ENCODE data around the gene PTPN4.
A peak's percentile ranks its signal among the peaks of the same experiment; 100 is the strongest.

PTPN4 gene

DNA sequence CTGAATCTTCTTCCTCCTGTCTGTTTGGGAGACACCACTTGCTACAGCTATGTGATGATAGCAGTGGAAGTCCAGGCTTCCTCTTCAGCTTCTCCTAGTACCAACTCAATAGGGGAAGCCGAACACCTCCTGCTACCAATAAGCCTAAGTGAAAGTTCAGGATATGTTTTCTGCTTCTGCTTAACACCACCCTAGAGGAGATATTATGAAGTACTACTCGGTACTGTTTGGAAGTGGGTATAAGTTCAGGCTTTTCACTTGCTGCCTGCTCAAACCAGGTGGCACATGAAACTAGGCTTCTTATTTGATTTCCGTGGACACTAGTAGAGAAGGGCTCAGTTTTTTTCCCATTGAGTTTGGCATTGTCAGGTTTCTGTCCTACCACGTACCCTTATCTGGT lies 99.8 kb downstream of the PTPN4 start:
- no peak for DNase-seq (ENCODE audit: low read depth)

DNA sequence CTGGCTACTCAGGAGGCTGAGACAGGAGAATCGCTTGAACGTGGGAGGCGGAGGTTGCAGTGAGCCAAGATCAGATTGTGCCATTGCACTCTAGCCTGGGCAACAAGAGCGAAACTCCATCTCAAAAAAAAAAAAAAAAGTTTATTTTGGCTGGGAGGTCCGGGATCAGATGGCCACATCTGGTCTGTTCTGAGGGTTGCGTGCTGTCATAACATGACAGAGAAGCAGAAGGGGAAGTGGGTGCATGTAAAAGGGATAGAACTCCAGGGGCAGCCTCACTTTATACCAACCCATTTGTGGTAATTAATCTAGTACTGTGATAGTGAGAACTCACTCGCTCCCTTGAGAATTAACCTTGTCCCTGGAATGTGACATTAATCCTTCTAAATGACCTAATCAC lies 101.2 kb downstream of the PTPN4 start:
- DNase-seq (ENCODE audit: low read depth): no peak

DNA sequence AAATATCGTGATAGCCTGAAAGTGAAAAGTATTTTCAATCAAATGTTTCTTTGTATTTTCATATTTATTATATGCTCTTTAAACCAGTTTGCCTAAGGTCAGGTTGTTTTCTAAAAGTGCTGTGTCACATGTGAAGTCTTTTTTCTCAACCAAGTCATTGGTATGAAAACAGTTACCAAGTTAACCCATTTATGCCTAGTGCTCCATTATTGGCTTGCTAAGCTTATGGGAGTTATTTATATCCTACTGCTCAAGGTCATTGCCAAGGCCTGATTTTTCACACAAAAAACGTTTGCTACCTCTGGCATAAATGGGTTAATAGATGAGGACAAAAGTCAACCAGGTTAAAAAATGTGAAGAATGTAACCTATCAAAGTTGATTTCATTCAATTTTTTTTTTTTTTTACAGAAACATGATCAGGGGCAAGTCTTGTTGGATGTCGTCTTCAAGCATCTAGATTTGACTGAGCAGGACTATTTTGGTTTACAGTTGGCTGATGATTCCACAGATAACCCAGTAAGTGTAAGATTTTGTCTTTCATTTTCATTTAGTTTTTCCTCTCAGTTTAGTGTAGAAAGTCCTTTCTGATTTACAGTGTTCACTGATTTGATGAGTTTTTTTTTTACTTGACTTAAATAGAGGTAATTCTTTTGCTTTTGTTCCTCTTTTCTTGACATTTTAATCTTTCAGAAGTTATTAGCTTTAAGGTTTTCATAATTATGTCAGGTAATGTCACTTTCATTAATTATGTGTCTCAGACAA lies 102.6 kb downstream of the PTPN4 start:
- DNase-seq (ENCODE audit: low read depth): no peak

DNA sequence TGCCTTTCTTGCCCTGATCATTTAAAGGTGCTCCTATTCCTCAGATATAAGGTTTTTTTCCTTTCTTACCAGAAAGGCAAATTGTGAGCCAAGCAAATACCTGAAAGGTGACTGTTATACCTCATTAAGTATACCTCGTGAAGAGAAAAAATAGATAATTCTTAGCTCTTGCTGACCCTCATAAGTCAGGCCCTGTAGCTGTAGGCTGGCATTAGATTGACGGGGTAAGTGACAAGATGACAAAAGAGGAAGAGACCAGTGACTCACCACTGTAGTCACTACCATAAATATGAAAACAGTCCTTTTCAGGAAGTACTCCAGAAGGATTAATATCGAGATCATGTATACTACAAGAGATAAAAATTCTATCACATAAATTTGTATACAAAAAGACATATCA lies 104.6 kb downstream of the PTPN4 start:
- DNase-seq (ENCODE audit: low read depth): no peak

DNA sequence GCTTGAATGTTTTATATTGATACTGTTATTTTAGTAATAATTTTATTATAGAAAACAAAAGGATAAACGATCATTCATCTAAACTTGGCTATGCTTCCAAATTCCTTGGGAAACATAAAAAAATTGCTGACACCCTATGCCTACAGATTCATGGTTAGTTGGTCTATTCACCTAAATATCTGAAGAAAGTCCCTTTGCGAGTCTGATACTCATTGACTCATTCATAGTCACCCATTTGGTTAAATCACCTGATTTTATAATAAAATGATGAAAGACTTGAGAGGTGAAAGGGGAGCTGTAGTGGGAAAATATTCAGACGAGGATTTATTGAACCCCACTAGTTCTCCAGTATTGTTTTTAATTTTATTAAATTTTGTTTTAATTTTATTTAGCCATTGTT lies 112.0 kb downstream of the PTPN4 start:
- no peak for DNase-seq (ENCODE audit: low read depth)

DNA sequence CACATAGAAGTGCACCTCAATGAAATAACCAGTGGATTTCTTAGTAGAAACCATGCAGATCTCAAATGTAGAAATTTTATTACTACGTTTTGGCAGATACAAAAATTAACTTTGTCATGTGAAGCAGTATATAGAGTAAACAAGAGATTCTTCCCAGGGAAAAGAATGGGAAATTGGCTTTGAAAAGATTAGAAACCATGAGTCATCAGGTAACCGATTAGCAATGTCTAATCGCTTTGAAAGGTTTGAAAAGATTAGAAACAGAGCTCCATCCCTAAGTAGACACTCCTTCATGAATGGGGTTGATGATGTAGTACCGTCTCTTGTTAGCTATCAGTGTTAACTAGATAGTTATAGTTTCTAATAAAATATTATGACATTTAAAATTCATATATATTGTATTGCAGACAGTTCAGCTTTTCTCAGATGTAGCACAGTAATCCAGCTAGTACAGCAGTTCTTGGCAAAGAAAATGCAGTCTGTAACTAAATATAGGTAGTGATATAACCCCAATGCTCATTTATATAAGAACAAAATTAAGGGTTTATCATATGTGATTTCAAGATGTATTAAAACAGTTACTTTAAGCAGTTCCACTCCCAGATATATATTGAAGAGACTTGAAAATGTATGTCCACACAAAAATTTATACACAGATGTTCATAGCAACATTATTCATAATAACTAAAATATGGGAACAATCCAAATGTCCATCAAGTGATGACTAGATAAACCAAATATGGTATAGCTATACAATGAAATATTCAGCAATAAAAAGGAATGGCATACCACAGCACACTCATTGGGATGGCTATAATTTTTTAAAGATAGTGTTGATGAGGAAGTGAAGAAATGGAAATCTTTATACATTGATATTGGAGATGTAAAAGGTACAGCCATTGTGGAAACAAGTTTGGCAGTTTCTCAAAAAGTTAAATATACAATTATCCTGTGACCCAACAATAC lies 113.9 kb downstream of the PTPN4 start:
- no peak for DNase-seq (ENCODE audit: low read depth)

DNA sequence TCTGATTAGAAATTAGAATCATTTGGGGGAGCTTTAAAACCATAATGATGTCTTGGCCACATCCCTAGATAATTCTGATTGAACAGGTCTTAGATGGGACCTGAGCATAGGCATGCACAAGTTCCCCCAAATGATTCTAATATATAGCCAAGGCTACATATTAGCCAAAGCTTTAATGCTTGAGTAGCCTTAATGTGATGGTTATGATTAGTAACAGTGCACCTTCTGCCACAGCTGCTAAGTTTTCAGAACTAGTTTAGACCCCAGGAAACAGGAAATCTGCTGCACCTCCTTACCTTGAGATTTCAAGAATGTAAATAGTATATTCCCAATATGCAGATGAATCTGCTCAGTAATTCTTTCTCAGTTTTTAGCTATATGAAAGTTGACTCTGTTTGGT lies 119.8 kb downstream of the PTPN4 start:
- no peak for DNase-seq (ENCODE audit: low read depth)

DNA sequence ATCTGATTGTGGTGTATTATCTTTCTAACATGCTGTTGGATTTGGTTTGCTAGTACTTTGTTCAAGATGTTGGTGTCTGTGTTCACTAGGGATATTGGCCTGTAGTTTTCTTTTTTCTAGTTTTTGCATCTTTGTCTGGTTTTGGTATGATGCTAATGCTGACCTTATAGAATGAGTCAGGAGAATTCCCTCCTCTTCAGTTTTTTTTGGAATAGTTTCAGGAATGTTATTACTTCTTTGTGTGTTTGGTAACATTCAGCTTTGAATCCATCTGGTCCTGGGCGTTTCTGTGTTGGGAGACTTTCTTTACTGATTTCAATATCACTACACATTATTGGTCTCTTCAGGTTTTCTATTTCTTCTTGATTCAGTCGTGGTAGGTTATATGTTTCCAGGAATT lies 129.0 kb downstream of the PTPN4 start:
- peak; percentile 60 for DNase-seq (ENCODE audit: low read depth)

DNA sequence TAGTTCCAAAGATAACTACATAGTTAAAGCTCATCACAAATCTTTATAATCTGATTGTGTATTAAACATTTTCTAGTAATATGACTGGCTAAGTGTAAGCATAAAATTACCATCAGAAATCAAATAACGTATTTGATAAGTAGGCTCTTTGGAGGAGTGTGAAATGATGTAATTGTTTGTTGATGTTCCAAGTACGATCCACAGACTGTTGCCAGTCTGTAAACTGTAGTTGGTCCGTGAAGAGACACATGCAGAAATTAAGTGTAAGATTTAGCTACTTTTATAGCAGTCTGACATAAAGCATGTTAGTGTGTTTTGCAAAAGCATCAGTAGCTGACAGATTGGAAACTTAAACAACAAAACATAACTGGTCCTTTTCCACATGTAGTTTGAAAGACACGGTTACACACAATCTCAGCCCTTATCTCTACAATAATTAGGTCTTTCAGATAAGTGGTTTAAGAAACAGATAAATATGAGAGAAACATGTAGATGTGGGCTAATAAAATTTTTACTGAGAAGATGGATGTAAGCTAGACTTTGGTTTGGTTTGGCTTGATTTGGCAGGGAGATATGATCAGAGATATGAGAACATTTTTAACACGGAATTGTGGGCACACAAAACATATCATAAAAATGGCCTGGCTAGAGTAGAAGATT lies 138.1 kb downstream of the PTPN4 start:
- DNase-seq (ENCODE audit: low read depth): no peak

DNA sequence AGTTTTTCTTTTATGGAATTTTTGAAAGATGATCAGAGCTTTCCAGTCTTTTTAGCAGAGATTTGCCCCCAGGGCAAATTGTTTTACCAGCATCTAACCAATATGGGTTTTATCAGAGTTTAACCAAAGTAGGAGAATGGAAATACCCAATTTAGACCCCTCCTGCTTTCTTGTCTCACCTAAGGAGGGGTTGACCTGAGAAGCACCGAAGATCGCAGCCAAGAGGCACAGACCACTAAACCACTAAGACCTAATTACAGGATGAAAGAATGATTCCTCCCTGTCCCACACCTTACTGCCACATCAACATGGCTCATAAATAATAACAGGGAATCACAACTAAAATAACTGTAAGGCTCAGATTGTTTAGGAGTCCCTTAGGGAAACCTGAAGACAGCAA lies 141.3 kb downstream of the PTPN4 start:
- DNase-seq (ENCODE audit: low read depth): no peak

DNA sequence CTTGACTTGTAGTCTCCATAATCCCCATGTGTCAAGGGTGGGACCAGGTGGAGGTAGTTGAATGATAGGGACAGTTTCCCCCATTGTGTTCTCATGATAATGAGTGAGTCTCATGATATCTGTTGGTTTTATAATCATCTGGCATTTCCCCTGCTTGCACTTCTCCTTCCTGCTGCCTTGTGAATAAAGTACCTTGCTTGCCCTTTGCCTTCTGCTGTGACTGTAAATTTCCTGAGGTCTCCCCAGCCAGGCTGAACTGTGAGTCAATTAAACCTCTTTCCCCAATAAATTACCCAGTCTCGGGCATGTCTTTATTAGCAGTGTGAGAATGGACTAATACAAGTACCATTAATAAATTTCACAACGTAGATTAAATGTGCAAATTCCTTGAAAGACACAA lies 150.8 kb downstream of the PTPN4 start:
- no peak for DNase-seq (ENCODE audit: low read depth)

DNA sequence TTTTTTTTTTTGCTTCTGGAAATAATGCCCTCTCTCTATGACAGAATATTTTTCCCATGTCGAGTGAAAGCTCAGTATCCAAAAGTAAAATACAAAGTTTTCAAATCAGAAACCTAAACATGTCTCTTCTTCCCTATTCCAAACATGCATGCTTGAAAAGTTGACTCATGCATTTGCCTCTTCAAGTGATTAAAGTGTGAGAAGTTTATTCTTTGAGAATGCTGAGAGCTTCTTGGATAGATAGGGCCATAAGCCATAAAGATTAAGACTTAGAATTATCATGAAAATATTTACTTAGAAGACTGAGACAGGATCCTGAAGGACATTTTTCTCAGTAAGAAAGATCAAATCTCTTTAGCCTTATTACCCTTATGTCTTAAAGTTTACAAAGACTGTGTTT lies 154.5 kb downstream of the PTPN4 start:
- no peak for DNase-seq (ENCODE audit: low read depth)

DNA sequence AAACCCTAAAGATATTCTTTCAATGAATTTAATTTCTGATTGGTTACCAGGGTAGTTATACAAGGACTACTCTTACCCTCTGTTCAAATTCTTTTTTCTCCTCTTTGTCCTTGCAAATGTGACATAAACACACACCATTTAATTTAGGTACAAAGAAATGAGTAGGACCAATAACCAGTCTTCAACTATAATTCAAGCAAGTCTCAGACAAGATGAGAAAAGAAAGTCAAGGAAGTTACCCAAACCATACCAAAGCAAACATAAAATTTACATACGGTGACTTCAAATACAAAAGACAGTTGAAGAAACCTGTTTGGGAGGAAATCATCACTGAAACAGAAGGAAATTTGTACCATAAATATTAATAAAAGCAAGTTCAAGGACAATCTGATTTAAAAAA lies 162.1 kb downstream of the PTPN4 start:
- no peak for DNase-seq (ENCODE audit: low read depth)

DNA sequence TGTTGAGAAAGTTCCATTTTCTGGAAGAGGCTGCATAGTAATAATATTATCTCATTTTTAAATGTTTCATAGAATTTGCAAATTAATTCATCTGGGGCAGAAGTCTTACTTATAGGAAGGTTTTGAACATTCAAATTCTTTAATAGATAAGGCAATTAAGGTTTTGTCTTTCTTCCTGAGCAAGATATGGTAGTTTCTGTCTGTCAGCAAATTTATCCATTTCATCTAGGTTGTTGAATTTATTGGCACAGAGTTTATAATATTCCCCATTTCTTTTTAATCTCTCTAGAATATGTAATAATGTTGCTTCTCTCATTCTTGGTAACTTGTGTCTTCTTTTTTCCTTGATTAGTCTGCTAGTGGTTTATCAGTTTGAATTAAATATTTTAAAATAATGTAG lies 163.0 kb downstream of the PTPN4 start:
- no peak for DNase-seq (ENCODE audit: low read depth)

DNA sequence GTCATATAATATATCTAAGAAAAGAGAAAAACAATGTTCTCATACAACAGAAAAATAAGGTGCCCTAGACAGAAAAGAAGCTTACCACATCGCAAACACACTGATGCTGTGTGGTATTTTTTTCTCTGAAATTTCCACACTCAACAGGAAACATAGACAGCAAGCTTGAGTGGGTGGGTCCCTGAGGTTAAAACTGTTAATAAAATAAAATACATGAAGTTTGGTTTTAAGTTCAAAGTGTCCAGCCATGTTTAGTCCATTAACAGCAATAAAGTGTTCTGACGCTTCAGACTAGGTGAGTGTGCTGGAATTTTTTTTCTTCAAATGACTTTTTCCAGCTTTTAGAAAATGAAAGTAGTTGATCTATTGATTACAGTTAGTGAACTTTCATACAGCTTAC lies 169.8 kb downstream of the PTPN4 start:
- no peak for DNase-seq (ENCODE audit: low read depth)

DNA sequence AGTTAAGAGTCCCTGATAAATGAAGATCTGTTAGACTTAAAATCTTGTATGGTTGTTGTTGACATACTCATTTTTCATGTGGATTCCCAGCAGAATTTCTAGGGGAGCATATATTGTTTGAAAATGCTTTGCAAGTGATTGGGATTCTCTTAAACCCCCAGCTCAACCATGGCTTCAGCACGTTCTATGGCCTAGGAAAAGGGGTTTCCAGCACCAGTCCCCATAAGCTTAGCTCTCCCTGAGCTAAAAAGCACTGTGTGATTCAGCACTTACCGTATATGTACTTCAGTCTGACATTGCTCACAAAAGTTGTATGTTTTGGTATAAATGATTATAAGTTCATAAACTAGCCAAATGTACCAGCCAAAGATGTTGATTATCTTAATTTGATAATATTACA lies 173.1 kb downstream of the PTPN4 start:
- no peak for DNase-seq (ENCODE audit: low read depth)

DNA sequence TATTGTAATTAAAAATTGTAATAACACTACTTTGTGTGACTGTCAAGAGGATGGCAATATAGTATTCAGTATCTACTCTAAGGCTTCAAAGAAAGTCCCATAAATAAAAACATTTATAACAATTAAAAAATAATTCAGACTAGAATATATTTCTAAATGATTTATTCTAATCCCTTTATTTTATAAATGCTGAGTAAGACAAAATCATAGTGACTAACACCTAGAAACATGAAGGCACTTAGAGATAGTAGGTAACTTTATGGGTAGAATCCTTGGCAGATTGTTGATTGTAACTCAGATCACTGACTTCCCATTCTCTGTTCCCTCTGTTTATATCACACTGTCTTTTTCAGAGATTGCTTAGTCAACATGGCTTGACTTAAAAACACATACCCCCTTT lies 174.6 kb downstream of the PTPN4 start:
- DNase-seq (ENCODE audit: low read depth): no peak

DNA sequence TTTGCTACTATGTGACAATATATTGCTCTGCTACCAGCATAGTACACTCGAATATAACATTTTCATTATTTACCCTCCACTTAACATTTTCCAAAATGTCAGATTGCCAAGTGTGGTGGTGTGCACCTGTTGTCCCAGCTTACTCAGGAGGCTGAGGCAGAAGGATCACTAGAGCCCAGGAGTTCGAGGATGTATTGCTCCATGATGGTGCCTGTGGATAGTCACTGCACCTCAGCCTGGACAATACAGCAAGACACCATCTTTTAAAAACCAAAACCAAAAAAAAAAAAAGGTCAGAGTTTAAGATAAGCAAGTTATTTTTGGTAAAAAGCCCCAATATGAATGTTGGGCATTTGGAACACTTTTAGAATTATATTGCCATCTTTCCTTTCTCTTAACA lies 178.0 kb downstream of the PTPN4 start:
- DNase-seq (ENCODE audit: low read depth): no peak

DNA sequence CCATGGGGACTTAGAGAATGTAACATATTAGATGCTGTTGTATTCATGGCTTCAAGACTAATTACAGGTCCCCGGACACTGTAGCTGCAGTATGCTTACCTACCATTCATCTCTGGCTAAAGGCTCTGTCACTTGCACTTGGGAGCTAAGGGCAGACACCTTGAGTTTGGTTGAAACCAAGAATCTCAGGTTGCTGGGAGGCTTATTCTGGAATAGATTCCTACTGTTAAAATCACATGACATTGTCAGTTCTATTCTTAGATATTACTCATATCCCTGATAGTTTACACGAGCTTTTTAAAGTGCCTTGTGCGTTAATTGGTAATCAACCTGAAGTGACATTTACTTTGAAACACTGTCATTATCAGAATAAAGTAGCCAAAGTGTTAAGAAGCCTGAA lies 180.2 kb downstream of the PTPN4 start:
- DNase-seq (ENCODE audit: low read depth): no peak

DNA sequence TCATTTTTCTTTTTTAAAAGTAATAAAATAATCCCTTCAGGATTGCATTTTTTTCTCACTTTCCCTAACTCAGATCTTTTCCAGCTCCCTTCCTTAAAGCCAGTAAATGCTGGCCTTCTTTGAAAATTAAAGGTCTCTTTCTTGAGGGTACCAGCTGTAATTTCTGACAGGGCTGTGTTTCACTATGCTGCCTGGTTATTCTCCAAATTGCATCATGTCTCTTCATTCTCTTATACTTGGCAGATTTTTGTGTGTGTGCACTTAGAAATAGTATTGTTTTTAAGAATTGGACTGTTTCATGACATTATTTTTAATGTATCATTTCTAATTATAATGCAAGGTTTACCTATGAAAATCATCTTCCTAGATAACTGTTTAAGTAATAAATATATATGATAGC lies 181.1 kb downstream of the PTPN4 start:
- no peak for DNase-seq (ENCODE audit: low read depth)

DNA sequence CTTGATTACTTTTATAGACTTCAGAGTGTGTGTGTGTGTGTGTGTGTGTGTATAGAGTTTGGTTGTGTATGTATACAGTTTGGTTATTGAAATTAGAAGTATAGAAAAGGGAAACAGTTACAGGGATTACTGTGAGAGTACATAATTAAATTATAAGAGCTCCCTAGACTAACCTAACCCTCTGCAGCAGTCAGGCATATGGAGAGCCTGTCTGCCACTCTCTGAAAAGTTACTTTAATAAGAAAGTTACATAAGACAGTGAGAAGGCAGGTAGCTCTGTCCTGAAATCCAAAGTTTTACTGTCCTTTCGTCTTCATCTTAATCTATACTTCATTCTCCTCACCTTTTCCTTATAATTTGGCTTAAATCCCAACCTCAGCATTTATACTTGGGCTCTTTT lies 181.7 kb downstream of the PTPN4 start:
- DNase-seq (ENCODE audit: low read depth): no peak

DNA sequence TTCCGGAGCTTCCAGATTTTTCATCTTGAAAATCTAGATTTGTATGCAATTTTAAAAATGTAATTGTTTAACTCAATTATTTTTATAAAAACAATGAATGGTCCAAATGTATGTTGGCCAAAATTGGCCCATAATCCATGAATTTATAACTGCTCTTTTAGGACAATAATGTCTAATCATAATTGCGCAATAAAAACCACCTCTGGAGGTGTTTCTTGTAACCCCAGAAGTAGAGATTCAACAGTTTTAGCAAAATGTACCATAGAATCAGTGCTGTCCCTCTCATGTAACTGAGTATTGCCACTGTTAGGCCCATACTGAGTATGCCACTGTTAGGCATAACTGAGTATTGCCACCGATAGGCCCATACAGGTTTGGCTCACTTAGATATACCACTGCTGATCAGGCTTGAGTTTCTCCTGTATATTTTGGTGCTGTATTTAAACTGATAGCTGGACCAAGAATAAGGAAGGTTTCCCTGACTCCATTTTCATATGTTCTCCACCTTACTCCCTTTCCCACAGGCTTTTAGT lies 182.3 kb downstream of the PTPN4 start:
- DNase-seq (ENCODE audit: low read depth): no peak

DNA sequence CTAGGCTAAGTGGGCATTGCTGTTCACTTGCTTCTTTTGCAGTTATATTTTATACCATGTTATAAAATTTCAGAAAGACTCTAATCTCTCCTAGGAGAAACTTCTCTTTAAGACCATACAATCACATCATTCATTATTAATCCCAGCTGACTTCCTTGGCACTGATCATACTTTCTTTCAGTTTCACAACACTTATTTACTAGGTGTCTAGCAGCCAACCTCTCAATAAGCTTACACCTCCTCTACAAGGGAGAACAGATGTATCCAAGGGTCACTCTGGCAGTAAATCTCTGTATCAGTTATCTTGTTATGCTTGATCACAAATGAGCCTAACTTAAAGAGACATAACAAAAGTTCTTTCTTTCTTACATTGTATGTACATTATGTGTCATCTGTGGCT lies 183.3 kb downstream of the PTPN4 start:
- peak; percentile 13 for DNase-seq (ENCODE audit: low read depth)
